ENCODE results near the gene GET3.
"Not testable (repeated sequence)": the region's sequence is repeated elsewhere in the genome, so short reads cannot be mapped to it uniquely, and the experiment has no call there.

Gene GET3

DNA sequence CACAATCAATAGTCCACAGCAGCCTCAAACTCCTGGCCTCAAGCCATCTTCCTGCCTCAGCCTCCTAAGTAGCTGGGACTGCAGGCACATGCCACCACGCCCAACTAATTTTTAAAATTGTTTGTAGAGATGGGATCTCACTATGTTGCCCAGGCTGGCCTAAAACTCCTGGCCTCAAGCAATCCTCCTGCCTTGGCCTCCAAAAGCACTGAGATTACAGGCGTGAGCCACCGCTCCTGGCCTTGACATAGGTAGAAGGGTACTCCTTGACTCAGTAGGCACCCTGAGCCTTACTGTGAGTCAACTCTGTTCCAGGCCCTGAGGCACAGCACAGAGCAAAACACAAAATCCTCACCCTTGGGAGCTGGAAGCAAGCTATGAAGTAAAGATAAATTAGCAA lies 21.4 kb upstream of the GET3 start:
- no peak for DNase-seq (ENCODE audit: low spot score)

DNA sequence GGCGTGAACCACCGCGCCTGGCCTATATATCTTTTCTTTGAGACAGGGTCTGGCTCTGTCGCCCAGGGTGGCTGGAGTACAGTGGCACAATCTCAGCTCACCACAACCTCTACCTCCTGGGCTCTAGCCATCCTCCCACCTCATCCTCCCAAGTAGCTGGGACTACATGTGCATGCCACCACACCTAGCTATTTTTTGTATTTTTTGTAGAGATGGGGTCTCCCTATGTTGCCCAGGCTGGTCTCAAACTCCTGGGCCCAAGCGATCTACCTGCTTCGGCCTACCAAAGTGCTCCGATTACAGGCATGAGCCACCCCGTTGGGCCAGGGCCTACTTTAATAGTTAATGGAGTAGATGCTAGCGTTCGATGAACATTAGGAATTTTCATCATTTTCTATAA lies 17.0 kb upstream of the GET3 start:
- no peak for DNase-seq (ENCODE audit: low spot score)

DNA sequence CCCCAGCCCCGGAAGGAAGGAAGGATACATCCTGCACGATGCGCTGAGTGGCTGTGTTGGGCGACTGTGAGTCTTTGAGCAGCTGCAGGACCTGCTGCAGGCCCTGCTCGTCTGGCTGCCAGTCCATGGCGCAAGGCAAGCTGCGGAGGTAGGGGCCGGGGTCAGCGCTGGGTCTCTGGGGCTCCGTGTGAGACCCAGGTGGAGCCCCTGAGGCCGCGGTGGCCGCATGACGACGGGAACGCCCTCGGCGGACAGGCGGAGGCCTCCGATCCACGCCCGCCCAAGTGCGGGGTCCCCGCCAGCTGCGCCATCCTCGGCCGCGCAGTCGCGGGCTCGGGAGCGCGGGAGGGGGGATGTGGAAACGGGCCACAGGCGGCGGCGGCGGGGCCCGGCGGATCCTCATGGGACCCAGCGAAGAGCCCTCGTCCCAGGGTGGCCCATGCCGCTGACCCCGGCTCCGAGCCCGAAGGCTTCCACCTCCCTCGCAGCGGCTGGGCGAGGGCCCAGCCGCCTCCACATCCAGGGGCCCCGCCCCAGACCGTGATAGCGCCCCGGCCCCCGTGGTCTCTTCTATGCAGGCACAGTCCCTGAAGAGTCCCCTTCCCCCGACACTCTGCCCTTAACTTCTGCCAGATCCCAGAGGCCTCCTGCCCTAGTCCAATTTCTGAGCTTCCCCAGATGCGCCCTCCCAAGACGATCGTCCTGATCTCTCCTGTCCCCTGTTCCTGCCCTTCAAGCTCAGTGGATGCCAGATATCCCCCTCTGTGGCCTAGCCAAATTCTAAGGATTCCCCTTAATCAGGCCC lies 16.2 kb upstream of the GET3 start:
- DNase-seq (ENCODE audit: low spot score), result peak; percentile 35

GRCh38 chr19:12721656-12722565 lies 15.4 kb upstream of the GET3 start:
- peak; percentile 44 for DNase-seq (ENCODE audit: low spot score)

DNA sequence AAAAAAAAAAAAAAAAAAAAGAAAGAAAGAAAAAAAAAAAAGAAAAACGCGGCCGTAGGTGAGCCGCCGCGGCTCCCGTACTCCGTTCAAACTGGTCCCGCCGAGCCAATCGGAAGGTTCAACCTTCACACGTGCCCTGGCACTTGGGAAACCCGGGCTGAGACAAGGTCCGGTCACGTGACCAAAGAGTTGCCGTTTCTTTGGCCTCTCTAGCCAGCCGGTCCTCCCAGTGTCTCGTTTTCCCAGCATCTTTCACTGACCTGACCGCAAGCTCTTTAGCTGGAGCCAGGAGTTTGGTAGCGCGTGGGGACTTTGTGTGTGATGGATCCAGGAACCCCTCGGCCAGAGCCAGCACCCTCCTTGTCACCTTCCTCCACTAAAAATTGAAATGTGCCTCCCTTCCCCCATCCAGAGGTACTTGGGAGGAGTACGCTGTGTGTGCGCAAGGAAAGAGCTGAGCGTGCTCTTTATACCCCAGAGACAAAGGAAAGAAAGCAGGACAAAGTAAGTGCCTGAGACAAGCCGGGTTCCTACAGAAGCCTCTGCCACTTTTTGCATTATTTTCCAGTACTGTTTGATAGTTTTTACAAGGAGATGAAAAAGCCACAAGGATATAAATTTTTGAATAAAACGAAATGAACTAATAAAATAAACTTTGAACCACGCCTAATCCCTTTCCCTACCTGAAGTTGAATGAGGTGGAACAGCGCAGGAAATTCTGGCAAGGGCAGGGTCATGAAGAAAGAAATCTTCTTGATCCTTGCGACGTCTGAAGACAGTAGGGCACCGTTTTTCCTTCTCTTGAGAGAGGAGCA lies 14.5 kb upstream of the GET3 start:
- peak; percentile 93 for DNase-seq (ENCODE audit: low spot score)

- DNase-seq (ENCODE audit: low spot score), result no peak
Observed at GRCh38 chr19:12723381-12723640, 14.0 kb upstream of the GET3 start.

DNA sequence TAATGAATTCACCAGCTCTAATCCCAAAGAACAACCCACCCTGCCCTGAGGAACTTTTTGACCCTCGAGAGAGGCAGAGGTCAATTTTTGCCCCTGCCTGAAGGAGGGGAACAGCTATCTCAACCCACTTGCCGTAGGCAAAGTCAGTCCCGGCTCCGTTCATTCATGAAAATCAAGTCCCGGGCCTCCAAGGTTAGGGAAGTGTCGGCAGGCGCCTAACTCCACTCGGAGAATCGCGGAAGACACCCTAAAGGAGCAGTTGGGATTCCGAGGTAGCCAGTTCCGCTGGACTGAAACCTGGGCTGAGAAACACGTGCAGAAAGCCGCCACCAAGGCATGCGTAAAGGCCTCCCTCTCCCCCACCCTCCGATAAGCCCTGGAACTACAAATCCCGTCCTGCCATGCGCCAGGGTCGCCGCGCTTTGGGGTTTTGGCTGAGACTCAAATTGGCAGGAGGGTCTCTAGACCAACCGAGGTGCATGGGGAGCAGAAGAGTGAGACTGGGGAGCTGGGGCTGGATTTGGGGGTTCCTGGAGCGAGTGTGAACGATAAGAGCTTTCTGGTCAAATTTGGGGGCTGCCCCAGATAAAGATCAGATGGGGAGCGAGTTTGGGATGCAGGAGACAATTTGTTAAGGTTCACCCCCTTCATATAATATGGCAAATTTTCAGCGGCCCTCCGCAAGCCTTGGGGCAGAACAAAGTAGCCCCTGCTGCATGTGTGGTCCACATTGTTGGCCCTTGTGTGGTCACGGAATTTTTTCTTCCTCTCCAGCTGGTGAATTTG lies 13.5 kb upstream of the GET3 start, which contains the start of gene TNPO2:
Gene TNPO2, minus strand, starts transcription at position 292 of the 786 bp plus-strand sequence. CDS start 2,955 bp downstream, outside the sequence.
- DNase-seq (ENCODE audit: low spot score), result peak; percentile 71

DNA sequence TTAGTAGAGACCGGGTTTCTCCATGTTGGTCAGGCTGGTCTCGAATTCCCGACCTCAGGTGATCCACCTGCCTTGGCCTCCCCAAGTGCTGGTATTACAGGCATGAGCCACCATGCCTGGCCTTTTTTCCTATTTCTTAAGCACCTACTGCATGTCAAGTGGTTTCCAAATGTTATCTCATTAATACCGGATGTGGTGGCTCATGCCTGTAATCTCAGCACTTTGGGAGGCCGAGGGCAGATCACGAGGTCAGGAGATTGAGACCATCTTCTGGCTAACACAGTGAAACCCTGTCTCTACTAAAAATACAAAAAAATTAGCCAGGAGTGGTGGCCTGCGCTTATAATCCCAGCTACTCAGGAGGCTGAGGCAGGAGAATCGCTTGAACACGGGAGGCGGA lies 11.7 kb upstream of the GET3 start:
- not testable (repeated sequence) for DNase-seq (ENCODE audit: low spot score)

DNA sequence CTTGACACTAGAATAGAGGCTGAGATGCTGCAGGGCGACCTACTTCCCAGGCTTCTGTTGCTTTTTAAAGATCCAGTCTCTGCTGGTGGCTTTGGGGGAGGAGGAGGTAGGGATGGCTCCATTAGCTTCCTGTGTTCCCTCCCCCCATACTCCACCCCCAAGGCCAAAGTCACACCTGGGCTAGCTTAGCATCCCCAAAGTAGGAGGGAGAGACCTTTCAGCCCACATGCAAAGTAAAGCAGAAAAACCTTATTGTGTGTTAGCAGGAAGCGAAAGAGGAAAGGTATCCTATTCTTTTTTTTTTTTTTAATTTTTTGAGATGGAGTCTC lies 10.3 kb upstream of the GET3 start:
- no peak for DNase-seq (ENCODE audit: low spot score)

DNA sequence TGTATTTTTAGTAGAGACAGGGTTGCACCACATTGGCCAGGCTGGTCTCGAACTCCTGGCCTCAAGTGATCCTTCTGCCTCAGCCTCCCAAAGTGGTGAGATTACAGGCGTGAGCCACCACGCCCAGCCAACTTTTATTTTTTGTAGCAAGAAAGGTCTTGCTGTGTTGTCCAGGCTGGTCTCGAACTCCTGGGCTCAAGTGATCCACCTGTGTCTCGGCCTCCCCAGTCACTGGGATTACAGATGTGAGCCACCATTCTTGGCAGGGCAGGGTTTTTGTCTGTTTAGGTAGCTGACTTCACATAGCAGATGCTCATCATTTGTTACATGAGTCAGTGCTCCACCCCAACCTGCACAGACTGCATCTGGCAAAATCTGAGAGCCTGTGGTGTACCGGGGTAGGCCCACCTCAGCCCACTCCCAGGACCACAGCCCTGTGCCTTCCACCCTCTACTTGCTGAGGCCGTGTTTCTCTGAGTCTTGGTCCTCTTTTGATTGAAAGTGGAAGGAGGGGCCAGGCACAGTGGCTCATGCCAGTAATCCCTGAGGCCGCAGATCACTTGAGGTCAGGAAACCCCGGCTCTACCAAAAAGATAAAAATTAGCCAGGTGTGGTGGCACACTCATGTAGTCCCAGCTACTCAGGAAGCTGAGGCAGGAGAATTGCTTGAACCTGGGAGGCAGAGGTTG lies 9.4 kb upstream of the GET3 start:
- DNase-seq (ENCODE audit: low spot score), result no peak

- DNase-seq (ENCODE audit: low spot score), result no peak
Observed at GRCh38 chr19:12730064-12730463, 7.2 kb upstream of the GET3 start.

- no peak for DNase-seq (ENCODE audit: low spot score)
Observed at GRCh38 chr19:12731337-12731736, 6.0 kb upstream of the GET3 start.

DNA sequence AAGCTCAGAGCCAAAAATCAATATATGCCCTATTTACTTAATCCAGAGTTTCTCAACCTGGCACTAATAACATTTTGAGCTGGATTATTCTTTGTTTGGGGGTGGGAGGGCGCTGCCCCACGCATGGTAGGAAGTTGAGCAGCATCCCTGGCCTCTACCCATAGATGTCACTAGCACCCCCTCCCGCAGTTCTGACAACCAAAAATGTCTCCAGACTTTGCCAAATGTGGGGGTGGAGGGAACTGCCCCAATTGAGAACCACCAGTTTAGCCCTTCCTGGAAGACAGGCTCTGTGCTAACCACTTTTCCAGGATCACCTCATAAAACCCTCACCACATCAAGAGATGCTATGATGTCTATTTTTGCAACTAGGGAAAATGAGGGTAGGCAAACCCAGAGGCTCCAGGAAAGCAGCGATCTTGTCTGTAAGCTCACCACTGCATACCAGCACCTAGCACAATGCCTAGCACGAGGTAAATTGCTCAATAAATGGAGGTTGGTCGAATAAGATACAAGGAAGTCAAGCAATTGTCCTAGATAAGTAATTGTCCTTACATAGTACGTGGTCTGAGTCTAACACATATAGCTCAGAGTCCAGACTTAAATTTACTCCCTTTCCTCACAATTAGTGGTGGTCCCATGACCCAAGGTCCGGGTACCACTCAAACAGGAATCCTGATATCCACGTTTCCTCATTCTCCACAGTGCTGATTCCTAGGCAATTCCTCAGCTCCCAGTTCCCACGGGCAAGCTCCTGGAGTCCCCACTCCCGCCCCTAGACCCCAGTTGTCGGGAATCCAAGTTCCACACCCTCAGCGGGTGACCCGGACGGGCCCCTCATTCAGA lies 3.7 kb upstream of the GET3 start:
- DNase-seq (ENCODE audit: low spot score), result peak; percentile 30

- DNase-seq (ENCODE audit: low spot score), result no peak
Observed at GRCh38 chr19:12737835-12738351, 596 bp downstream of the GET3 start.

- DNase-seq (ENCODE audit: low spot score), result no peak
Observed at GRCh38 chr19:12745166-12745897, 8.0 kb downstream of the GET3 start.

- no peak for DNase-seq (ENCODE audit: low spot score)
Observed at GRCh38 chr19:12748489-12748888, 11.2 kb downstream of the GET3 start.

DNA sequence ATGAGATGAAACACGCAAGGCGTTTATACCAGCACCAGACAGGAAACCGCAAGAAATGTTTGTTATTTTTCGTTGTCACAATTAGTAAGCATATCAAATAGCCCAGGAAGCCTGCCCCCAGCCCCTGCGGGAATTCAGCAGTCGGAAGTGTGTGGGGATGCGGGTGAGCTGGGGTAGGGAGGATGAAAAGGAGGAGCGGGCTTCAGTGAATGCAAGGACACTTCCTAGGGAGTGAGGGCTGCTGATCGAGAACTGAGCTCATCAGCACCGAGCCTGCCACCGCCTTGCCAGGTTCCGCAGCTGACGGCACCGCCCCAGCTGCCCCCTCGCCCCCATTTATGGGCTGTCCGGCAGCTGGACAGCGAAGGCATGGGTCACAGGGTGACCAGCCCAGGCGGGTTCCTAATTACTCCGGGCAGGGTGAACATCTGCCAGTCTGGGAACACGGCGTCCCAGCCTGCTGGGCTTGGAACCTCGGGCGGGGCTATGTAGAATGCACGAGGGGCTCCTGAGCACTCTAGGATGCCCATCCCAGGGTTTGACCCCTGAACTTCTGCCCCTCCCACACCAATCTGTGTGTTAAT lies 12.7 kb downstream of the GET3 start:
- no peak for DNase-seq (ENCODE audit: low spot score)

DNA sequence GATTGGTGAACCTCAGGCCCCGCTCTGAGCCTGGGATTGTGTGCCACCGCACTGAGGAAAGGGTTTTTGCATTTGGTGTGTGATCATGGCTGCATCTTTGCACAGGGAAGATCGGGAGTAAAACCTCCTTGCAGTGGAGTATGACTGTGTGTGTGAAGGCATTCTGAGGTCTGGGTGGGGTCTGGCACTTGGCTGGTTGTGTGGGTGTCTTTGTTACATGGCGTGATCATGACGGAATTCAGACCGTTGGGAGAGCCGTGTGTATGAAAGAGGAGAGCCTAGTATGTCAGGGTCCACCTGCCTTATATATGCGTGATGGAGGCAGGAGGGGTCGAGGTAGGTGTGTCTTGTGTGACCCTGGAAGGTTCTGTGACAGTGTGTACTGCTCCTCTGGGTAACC lies 13.6 kb downstream of the GET3 start:
- no peak for DNase-seq (ENCODE audit: low spot score)

GRCh38 chr19:12751635-12752034 lies 14.3 kb downstream of the GET3 start, which contains the start of gene BEST2:
BEST2 (plus strand) TSS chr19:12751791; CDS start chr19:12752593, 802 bp downstream.
- DNase-seq (ENCODE audit: low spot score), result no peak
